ENCODE measurements around the gene MRPL12. TPM values are rescaled to one million over a fixed set of nuclear protein-coding genes. Genes with fewer than 3 reads are reported as not detected.

MRPL12 gene
- total and polyA plus RNA-seq, 2 of the 13 experiments (the other 11 are each of a cell fraction or from before 2014, with no cell fraction given), result 39.1 to 94.1 TPM

- Histone ChIP-seq H3K4me1 (ENCODE audit: insufficient read depth, low read length) (peaks cover 42% of the 10 kb centered on the region), H3K9ac (ENCODE audit: insufficient read depth, low read depth, low read length) (no peak overlapping the region), H3K79me2 (ENCODE audit: insufficient read depth, low read length) (no peaks in the 10 kb centered on the region), H3K4me2 (ENCODE audit: low read depth, low read length) (no peak overlapping the region), H2AFZ (ENCODE audit: low read length) (no peak overlapping the region), H3K36me3 (replicated peaks in 1 of 2; ENCODE audit: control insufficient read depth in 1 of 2, insufficient read depth in 2 of 2, low read length in 2 of 2) (no peaks in the 10 kb centered on the region), H4K20me1 (ENCODE audit: insufficient read depth, low read length) (no peaks in the 10 kb centered on the region), H3K9me3 (ENCODE audit: low read length) (no peaks in the 10 kb centered on the region), H3K4me3 (replicated peaks in 1 of 3; ENCODE audit: insufficient read depth in 1 of 3, low read depth in 2 of 3, low read length in 3 of 3) (no peak overlapping the region), H3K27ac (ENCODE audit: extremely low read length, insufficient read depth, low read length) (no peak overlapping the region), H3K27me3 (ENCODE audit: control insufficient read depth in 1 of 2, insufficient read depth in 2 of 2, low read length in 2 of 2) (no peaks in the 10 kb centered on the region)
- DNase-seq (ENCODE audit: low spot score) (no peak), FAIRE-seq (no peak), ATAC-seq (no peak)
- intact Hi-C loops (cut with micrococcal nuclease; ENCODE audit: unreplicated experiment), result no loop called here
- ChIA-PET CTCF (ENCODE audit: low intra/inter-chr PET ratio, low total read pairs) (no interaction called here), POLR2A (interaction anchor here (0.7 to 5.8 kb wide), 3 partner anchors 12 to 135 kb away, joined by 3 to 72 read pairs (median 4); partner anchors contain the start of genes P4HB and SLC25A10)
- TF ChIP-seq POLR2AphosphoS2 (IDR thresholded peaks at IDR 0.05; ENCODE audit: low read depth, low read length) (0 out of 2 replicates have a peak, but pooled peaks have one; percentile 30), RBM22 (optimal IDR thresholded peaks at IDR 0.05; ENCODE audit: low read length) (no peak), IRF9 (CRISPR knock-in tag; IDR thresholded peaks at IDR 0.05; ENCODE audit: borderline replicate concordance) (no peak), KDM6A (CRISPR knock-in tag; IDR thresholded peaks at IDR 0.05; ENCODE audit: low read depth) (no peak), ZNF512B (CRISPR knock-in tag; IDR thresholded peaks at IDR 0.05; ENCODE audit: borderline replicate concordance) (no peak), HNF4G (IDR thresholded peaks at IDR 0.05; ENCODE audit: borderline replicate concordance, low read depth, low read length) (no peak), HNF4G (CRISPR knock-in tag; IDR thresholded peaks at IDR 0.05; ENCODE audit: borderline replicate concordance, low read depth) (no peak), KDM2A (CRISPR knock-in tag; IDR thresholded peaks at IDR 0.05; ENCODE audit: borderline replicate concordance, low read depth) (no peak), ZFX (CRISPR knock-in tag; IDR thresholded peaks at IDR 0.05; ENCODE audit: low read depth) (no peak)
- BruUV-seq (replicated peaks), result no TSS peak
- in situ Hi-C loops (cut with HindIII; ENCODE audit: extremely low pct_ligation_motif_present, low pct_unique_long_range_greater_than_20kb), result no loop called here
- 91% methylated on average over 9 of the region's 9 CpGs for WGBS (ENCODE audit: low lambda C conversion rate)
Measured at GRCh38 chr17:81725439-81725838, 22.3 kb downstream of the MRPL12 start.

Data from HepG2 (cell line).